Cardiac muscle cell (in vitro differentiated cells and primary cell): ENCODE data around the gene SIGLEC14. TPM values are rescaled to one million over a fixed set of nuclear protein-coding genes. Genes with fewer than 3 reads are reported as not detected.

Experiments
- DNase-seq, 2 donors: peaks; one replicate each; pipeline versions ENCODE4 v3.0.0 to v3.0.0-alpha.2; 2010 to 2017; ENCODE audit warnings: low read depth in 1 of 2, low spot score in 1 of 2
- H3K27ac ChIP-seq: fragments of 200-600 bp; sonication (generic); 2 replicates; pipeline ENCODE4 v1.5.1; 2016
- H3K27me3 ChIP-seq: fragments of 200-600 bp; sonication (generic); 2 replicates; pipeline ENCODE4 v1.6.0; 2016; ENCODE audit warnings: control low read depth
- H3K36me3 ChIP-seq: fragments of 200-600 bp; sonication (generic); 2 replicates; pipeline ENCODE4 v1.5.1; 2016; ENCODE audit warnings: control low read depth
- H3K4me1 ChIP-seq: fragments of 200-600 bp; sonication (generic); 2 replicates; pipeline ENCODE4 v1.8.1; 2017; ENCODE audit warnings: low read depth, mild to moderate bottlenecking, mixed run types
- H3K4me3 ChIP-seq: fragments of 200-600 bp; sonication (generic); 2 replicates; pipeline ENCODE4 v1.5.1; 2016; ENCODE audit warnings: mild to moderate bottlenecking
- H3K9me3 ChIP-seq: fragments of 200-600 bp; sonication (generic); 2 replicates; pipeline ENCODE4 v1.5.1; 2017; ENCODE audit warnings: low read depth, mild to moderate bottlenecking, control low read depth
- CTCF ChIP-seq: IDR thresholded peaks from 2 replicates; pipeline ENCODE4 v1.5.1; 2012; ENCODE audit warnings: low read depth, mild to moderate bottlenecking, low read length
- polyA plus RNA-seq: library from polyadenylated mRNA; unstranded; fragments of >200 nt; fragmentation: Nextera tagmentation; extraction: Ambion mirVana; gene quantifications from 2 replicates; pipeline ENCODE4 v1.2.1, GENCODE V29; 2016
- total RNA-seq: library from RNA; depleted of rRNA; stranded (reverse); fragments of >200 nt; gene quantifications from 2 replicates; pipeline ENCODE4 v1.2.3, GENCODE V29; 2016

The SIGLEC14 gene
- total and polyA plus RNA-seq, 2 experiments from 2014 or later: not detected

- Histone ChIP-seq H3K9me3 (peaks cover 2% of the 10 kb centered on the region), H3K27me3 (no peaks in the 10 kb centered on the region), H3K36me3 (no peaks in the 10 kb centered on the region), H3K4me1 (peaks cover 5% of the 10 kb centered on the region), H3K27ac (no peak overlapping the region), H3K4me3 (peak overlapping the region; percentile 53)
- no peak for DNase-seq
- no peak for TF ChIP-seq CTCF
Measured at GRCh38 chr19:51593138-51593890, 53.3 kb downstream of the SIGLEC14 start.

Other genes with a start within 250 kb of the SIGLEC14 start
- gene SIGLEC10, start 229.2 kb downstream of the SIGLEC14 start, total RNA-seq: not detected in 2 replicates
- gene SIGLEC10, start 229.2 kb downstream of the SIGLEC14 start, polyA plus RNA-seq: 0.22 and 0.55 TPM in 2 replicates
- gene SIGLEC8, start 188.4 kb downstream of the SIGLEC14 start, total RNA-seq: not detected in 2 replicates
- not detected in 2 replicates for gene SIGLEC8, start 188.4 kb downstream of the SIGLEC14 start, polyA plus RNA-seq
- not detected in 2 replicates for gene CEACAM18, start 168.3 kb downstream of the SIGLEC14 start, total RNA-seq
- gene CEACAM18, start 168.3 kb downstream of the SIGLEC14 start, polyA plus RNA-seq: not detected in 2 replicates
- gene SIGLEC12, start 145.0 kb downstream of the SIGLEC14 start, total RNA-seq: not detected in 2 replicates
- gene SIGLEC12, start 145.0 kb downstream of the SIGLEC14 start, polyA plus RNA-seq: not detected in 2 replicates
- not detected in 2 replicates for gene SIGLEC6, start 115.2 kb downstream of the SIGLEC14 start, total RNA-seq
- not detected in 2 replicates for gene SIGLEC6, start 115.2 kb downstream of the SIGLEC14 start, polyA plus RNA-seq
- gene ZNF175, start 75.5 kb downstream of the SIGLEC14 start, total RNA-seq: 4.4 and 7.0 TPM in 2 replicates
- gene ZNF175, start 75.5 kb downstream of the SIGLEC14 start, polyA plus RNA-seq: 2.3 and 3.6 TPM in 2 replicates
- not detected in 2 replicates for gene SIGLEC5, start 16.4 kb downstream of the SIGLEC14 start, total RNA-seq
- gene SIGLEC5, start 16.4 kb downstream of the SIGLEC14 start, polyA plus RNA-seq: not detected in 2 replicates
- gene SPACA6, start 46.5 kb upstream of the SIGLEC14 start, total RNA-seq: 13.8 and 23.4 TPM in 2 replicates
- 11.0 and 16.5 TPM in 2 replicates for gene SPACA6, start 46.5 kb upstream of the SIGLEC14 start, polyA plus RNA-seq
- 0.11 and 0.27 TPM in 2 replicates for gene HAS1, start 77.2 kb upstream of the SIGLEC14 start, total RNA-seq
- gene HAS1, start 77.2 kb upstream of the SIGLEC14 start, polyA plus RNA-seq: 0.46 and 0.61 TPM in 2 replicates
- gene FPR1, start 105.1 kb upstream of the SIGLEC14 start, total RNA-seq: not detected in 2 replicates
- not detected in 2 replicates for gene FPR1, start 105.1 kb upstream of the SIGLEC14 start, polyA plus RNA-seq
- not detected in 2 replicates for gene FPR2, start 114.4 kb upstream of the SIGLEC14 start, total RNA-seq
- not detected in 2 replicates for gene FPR2, start 114.4 kb upstream of the SIGLEC14 start, polyA plus RNA-seq
- not detected in 2 replicates for gene FPR3, start 148.3 kb upstream of the SIGLEC14 start, total RNA-seq
- gene FPR3, start 148.3 kb upstream of the SIGLEC14 start, polyA plus RNA-seq: not detected in 2 replicates
- 22.2 and 31.6 TPM in 2 replicates for gene ZNF577, start 241.1 kb upstream of the SIGLEC14 start, total RNA-seq
- 27.6 and 39.0 TPM in 2 replicates for gene ZNF577, start 241.1 kb upstream of the SIGLEC14 start, polyA plus RNA-seq